ENCODE measurements around the gene MAGED1.

MAGED1 gene, protein sequence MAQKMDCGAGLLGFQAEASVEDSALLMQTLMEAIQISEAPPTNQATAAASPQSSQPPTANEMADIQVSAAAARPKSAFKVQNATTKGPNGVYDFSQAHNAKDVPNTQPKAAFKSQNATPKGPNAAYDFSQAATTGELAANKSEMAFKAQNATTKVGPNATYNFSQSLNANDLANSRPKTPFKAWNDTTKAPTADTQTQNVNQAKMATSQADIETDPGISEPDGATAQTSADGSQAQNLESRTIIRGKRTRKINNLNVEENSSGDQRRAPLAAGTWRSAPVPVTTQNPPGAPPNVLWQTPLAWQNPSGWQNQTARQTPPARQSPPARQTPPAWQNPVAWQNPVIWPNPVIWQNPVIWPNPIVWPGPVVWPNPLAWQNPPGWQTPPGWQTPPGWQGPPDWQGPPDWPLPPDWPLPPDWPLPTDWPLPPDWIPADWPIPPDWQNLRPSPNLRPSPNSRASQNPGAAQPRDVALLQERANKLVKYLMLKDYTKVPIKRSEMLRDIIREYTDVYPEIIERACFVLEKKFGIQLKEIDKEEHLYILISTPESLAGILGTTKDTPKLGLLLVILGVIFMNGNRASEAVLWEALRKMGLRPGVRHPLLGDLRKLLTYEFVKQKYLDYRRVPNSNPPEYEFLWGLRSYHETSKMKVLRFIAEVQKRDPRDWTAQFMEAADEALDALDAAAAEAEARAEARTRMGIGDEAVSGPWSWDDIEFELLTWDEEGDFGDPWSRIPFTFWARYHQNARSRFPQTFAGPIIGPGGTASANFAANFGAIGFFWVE

DNA sequence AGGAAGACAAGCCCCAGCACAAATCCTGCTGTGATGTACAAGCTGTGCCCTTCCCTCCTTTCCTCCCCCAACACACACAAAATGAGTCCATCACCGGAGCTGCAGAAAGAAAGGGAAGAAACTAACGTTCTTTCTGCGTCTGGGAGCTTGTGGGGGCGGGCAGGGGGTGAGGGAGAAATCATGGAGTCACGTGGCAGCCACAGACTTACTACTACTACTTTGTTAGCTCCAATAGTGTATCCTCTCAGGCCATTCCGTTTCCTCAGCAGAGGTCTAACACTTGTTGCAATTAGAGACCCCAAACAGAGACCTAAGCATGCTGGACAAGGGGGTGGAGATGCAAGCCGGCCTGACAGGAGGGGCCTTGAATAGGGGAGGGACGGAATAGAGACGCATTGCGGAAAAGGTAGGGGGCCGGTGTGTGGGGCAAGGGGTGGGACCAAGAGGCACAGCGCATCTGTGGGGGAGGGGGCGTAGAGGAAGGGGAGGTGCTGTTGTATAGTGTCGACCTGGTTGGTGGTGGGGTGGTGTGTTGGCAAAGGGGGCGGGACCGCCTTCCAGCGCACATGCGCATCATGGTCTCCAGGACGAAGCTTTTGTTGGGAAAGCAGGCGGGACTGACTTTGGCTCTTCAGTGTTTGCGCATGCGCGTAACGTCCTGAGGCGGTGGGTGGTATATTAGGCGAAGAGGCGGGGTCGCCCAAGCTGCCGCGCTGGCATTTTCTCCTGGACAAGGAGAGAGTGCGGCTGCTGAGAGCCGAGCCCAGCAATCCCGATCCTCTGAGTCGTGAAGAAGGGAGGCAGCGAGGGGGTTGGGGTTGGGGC is at the start of gene MAGED1:
Gene MAGED1, plus strand, starts transcription at position 703 of the 825 bp plus-strand sequence. CDS start 682 bp downstream, outside the sequence.
- peak; percentile 84 for DNase-seq

DNA sequence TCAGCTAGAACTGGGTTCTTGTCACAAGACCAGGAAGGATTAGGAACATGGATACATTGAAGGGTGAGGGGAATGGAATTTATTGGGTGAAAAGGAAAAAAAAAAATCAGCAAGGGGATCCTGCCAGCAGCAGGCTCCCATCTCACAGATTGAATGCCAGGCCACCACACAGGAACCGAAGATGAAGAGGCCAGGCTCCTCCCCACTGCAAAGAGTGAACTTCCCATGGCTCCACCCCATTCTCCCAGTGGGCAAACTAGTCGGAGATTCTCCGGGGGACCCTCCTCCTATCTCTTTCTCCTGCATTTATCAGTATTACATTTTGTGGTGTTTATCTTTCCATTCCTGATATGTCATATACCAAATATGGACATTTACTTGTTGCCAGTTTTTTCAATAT is 46.0 kb upstream of the MAGED1 start:
- no peak for DNase-seq

DNA sequence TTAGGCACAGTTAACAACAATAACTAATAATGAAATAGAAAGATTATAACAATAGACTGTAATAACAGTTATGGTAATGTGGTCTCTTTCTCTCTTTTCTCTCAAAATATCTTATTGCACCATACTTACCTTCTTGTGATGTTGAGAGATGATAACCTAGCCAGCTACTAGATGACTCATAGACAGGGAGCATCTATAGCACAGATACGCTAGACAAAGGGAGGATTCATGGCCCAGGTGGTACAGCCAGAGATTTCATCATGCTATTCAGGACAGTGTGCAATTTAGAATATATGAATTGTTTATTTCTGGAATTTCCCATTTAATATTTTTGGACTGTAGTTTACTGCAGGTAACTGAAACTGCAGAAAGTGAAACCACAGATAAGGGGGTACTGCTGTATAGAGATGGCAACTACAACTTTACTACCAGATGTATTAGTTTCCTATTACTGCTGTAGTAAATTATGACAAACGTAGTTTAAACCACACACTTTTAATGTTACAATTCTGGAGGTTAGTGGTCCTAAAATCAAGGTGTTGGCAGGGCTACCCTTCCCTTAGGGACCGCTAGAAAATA is 41.8 kb upstream of the MAGED1 start:
- DNase-seq, result no peak

DNA sequence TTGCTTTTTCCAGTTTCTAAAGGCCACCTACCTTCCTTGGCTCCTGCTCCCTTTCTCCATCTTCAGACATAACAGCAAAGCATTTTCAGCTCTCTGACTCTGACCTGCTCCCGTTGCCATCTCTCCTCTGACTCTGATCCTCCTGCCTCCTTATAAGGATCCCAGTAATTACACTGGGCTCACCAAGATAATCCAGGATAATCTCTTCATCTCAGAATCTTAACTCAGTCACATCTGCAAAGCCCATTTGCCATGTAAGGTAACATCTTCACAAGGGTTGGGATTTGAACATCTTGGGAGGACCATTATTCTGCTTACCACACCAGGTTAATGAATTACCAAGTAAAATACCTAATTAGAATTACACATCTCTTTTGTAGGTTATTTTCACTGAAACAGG is 41.3 kb upstream of the MAGED1 start:
- no peak for DNase-seq

DNA sequence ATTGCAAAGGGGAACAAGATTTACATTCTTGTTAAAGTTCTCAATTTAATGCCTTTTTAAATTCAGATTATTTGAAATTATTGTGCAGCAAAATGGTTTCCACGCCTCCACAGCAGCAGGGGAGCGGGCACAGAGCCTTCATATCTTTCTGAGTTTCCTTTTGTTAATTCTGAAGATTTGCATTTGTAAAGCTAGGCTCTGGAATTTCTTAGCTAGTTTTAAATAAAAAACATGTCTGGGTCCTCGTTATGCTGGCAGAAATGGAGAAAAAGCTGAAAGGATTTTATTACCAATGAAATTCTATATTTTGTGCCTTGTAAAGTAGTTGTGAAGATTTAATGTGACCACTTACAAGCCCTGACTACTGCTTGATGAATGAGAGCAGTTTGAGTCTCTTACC is 40.8 kb upstream of the MAGED1 start:
- no peak for DNase-seq

DNA sequence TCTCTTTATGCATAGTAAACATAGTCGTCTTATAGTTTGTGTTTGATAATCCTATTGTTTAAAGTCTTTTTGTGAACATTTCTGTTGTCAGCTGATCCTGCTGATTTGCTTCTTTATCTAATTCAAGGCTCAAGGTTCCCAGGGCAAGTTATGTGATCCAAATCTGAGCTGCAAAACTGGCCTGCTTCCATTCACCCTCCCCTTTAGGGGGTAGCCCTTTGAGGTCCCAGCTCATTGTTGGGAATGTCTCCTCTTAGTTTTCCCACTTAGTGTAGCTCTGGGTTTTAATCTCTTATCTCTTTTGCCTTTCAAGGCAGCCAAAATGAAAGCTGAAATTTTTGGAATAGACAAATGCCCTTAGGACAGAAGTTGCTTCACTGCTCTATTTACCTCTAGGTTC is 40.2 kb upstream of the MAGED1 start:
- DNase-seq, result no peak

DNA sequence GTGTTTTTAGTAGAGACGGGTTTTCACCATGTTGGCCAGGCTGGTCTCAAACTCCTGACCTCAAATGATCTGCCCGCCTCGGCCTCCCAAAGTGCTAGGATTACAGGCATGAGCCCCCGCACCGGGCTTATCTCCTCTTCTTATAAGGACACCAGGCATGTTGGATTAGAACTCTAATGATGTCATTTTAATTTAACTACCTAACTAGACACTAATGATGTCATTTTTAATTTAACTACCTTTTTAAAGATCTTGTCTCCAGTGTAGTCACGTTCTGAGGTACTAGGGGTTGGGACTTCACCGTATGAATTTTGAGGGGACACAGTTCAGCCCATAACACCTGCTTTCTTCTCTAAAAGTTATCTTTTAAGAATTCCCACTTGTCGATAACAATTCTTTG is 37.7 kb upstream of the MAGED1 start:
- no peak for DNase-seq

DNA sequence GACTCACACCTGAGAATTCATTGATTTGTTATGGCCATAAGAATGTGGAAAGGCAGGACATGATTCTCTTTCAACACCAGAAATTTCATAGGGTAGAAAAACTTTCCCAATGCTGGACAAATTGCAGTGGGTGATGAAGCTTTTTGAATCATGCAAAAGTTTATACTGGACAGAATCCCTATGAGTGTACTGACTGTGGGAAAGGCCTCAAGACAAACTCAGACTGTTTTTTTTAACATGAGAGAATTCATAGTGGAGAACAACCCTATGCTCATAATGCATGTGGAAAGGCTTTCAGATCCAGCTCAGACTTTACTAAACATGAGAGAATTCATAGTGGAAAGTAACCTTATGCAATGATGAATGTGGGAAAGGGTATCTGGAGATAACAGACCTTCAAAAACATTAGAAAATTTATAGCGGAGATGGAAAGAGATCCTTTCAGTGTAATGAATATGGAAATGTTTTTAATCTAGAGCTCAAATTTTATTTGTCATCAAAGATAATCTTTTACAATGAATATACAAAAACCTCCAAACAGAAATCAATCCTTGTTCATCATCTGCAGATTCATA is 36.2 kb upstream of the MAGED1 start:
- DNase-seq, result no peak

DNA sequence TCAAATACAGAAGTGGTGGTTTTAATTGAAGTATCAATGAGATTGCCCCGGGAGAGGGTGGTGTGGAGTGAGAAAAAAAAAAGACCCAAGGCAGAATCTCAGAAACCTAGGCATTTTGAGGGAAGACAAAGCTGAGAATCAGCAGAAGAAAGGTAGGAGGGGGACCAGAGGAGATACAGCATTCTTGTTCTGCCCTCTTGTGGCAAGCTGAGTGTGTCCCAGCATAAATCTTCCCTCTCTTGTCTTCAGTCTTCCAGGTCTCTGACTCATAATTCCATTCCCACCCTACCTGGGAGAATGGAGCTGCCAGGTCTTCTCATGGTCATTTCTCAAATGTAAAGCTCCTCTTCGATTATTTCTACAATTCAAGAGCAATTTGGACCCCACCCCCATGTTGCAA is 32.7 kb upstream of the MAGED1 start:
- DNase-seq, result peak; percentile 1

DNA sequence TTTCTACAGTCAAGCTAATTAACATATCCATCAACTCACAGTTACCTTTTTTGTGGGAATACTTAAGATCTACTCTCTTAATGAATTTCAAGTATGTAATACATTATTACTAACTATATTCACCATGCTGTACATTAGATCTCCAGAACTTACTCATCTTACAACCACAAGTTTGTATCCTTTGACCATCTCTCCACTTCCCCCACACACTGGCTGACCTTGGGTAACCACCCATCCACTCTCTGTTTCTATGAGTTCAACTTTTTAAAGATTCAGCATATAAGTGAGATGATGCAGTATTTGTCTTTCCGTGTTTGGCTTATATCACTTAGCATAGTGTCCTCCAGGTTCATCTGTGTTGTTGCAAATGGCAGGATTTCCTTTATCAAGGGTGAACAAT is 30.5 kb upstream of the MAGED1 start:
- no peak for DNase-seq

DNA sequence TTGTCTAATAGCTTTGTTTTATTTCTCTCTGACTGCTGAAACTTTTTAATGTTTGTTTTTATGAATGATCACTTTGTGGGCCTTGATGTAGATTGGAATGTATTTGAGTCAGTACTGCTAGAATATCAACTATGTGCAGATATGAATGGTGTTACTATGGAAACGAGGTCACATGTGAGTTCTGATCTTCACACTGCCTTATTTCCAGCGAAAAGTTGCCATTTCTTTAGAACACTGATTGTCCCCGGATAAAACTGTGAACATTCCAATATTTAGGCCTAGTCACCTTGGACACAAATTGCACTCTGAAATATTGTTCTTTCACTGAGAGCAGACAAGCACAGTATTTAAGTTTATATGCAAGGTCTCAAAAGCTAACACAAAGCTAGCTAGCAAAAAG is 27.2 kb upstream of the MAGED1 start:
- DNase-seq, result no peak

DNA sequence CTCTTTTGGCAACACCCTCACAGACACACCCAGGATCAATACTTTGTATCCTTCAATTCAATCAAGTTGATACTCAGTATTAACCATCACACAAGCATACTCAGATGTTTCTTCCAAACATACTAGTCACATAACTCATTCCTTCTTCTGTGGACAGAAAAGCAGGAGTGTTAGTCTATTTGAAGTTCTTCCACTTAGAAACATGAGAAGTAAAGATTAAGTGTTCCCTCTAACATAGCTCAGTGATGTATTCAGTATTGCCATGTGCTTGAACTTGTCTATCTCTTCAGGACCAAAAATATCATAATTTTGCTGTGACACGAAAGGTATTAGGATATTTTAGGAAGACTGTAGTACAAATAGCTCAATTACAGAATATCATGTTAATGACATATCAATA is 25.8 kb upstream of the MAGED1 start:
- no peak for DNase-seq

DNA sequence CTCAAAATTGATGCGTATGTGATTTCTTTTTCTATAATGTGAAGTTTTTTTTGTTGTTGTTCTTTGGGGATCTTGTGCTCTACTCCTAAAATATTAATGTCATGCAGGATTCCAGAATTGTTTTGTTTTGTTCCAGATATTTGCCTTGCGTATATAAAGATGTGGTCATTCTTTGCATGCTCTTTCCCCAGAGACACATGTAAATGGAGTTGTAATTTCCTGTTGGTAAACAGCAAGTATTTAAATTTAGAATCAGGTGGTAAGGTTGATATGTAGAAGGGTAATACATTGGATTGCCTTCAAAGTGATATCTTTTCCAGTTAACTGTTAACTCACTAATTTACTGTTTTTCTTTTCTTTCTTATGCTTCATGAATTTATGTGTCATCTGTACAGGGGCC is 23.1 kb upstream of the MAGED1 start:
- DNase-seq, result no peak

DNA sequence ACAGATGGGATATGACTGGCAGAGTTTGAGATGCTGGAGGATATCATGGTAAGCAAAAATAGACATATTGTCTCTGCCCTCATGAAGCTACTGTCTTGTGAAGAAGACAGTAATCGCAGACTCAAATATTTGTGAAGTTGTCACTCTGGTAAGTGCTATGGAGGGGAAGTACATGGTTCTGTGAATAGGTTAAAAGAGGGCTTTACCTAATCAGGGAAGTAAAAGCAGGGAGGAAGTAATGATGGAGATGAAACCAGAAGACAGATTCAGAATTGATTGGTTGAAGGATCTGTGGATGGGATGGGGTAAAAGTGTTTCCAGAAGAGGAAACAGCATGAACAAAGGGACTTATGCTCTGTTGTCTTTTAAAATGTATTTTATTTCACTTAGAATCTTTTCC is 19.3 kb upstream of the MAGED1 start:
- no peak for DNase-seq

DNA sequence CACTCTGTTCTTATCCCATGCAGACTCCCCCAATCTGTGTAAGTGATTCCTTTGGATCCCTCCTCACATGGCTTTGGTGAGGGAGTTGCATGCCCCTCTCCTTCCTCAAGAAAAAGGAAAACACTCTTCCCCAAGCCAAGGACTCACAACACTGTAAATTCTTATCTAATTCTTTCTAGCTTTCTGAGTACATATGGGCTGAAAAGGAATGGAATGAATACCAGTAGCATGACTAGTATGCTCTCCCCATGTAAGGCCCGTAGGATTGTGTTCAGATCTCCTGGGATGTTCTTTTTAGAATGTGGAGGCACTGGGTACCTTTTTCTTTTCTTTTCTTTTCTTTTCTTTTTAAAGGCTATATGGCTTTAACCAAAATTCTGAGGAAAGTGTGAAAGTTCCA is 17.0 kb upstream of the MAGED1 start:
- DNase-seq, result no peak

DNA sequence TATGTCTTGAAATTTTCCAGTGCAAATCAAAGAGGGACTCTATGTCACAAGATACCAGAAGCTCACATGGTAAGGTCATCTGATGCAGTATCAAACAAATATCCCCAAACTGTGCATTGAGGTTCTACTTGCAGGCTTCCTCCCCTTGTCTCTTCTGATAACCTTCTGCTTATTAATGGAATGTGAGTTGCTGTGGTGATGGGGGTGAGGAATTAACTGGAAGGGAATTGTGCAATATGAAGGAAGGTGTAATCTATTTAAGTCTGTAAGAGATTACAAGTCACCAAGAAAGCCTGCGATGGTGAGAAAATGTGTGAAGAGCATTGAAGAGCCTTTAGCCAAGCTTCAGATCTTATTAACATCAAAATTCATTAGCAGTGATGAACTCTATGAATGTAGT is 15.4 kb upstream of the MAGED1 start:
- no peak for DNase-seq

DNA sequence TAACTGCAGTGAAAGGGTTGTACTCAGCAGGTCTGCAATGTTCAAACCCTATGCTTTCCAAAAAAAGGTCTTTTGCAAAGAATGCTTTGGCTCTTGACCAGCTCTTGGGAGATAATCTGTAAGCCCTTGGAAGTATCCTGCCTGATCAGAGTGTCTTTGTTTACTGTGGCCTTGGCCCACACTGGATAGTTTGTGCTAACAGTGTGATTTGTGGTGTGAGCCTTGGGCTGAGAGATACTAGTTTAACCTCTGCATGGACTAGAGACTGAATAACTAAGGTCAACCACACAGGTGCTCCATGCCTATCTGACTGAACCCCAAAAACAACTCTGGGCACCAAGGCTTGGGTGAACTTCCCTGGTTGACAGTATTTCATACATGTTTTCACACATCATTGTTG is 3.6 kb upstream of the MAGED1 start:
- no peak for DNase-seq

DNA sequence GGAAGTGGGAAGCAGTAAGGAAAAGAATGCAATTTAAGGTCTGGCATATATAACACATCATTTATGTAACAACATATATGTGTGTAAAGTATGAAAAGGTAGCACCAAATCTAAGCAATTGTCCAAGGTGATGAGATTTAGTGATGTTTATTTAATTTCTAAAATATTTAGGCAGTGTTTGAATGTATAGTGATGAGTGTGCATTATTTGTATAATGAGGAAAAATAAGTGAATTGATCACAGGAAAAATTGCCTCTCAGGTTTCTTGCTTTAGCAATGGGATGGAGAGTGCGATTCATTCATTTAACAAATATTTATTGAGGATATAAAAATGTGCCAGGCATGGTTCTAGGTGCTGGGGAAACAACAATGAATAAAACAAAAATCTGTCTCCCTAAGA is 2.2 kb upstream of the MAGED1 start:
- DNase-seq, result no peak

DNA sequence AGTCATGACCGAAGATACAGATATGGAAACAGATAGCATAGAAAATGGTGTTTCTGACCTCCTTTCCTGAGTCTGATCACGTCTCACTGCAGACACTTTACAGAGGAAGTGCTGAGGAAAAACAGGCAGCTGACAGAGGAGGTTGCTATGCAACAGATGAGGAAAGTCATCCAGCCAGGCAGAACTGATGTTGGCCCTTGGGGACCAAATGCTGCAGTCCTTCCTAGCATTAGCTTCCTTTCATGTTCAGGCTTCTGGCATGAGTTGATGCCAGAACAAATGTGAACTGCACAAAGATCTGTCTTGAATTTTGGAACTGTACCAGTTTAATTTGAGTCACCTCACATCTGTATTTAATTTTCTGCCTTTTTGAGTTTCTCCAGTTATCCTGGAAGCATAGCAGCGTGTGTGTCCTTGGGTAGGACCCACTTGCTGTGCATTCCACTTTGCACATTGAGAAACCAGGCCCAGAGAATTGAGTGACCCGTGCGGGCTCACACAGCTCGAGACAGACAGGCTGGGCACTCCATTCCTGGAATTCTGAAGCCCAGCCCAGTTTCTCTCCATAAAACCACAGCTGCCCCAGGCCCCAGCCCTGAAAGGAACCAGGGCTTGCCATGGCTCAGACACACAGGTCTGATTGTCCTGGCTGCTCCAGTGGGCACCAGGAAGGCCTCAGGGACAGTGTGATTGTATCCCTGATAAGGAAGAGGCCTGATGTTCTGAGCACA is 1.4 kb upstream of the MAGED1 start:
- no peak for DNase-seq

DNA sequence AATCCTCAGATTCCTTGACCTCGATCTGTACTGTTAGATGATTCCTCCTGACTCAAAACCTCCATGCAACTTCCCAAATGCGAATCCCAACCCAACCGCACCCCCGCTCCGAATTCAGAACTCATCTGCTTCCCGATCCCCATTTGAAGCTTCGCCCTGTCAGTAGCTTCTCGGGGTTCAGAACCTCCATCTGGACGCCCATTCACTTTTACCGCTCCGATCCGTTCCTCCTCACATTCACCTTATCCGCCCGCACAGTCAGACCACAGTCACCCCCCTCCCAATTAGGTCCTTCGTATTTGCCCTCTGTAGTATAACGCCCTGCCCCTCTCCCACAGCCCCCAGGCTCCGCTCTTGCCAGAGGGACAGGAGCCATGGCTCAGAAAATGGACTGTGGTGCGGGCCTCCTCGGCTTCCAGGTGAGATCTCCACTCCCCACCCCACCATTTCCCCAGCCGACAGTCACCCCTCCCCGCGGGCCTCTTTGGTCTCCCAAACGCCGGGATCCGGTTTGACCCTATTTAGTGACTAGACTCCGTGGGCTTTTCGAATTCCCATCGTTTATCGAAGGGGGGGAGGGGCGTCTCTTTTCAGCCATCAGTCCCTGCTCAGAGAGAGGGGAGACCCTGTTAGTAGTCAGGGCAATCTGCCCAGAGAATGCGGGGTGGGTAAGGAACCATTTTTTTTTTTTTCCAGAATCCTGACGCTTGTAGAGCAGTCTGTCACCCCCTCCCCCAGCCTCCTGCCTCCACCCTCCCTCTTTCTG is 691 bp downstream of the MAGED1 start:
- DNase-seq, result no peak

DNA sequence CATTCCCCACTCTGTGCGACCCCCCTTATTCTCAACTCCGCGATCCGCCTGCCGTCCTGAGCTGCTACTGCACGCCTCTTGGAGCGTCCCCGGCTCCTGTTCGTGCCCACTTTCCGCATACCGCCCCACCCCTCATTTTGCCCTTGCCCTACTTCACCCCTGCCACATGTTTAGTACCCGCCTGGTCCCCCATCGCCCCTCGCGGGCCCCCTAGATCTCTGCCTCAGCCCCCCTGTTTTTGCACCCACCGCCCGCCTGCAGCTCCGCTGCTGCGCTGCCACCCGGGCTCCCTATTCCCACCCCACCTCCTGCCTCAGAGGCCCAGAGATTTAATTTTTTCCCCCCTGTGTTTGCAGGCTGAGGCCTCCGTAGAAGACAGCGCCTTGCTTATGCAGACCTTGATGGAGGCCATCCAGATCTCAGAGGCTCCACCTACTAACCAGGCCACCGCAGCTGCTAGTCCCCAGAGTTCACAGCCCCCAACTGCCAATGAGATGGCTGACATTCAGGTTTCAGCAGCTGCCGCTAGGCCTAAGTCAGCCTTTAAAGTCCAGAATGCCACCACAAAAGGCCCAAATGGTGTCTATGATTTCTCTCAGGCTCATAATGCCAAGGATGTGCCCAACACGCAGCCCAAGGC is 1.4 kb downstream of the MAGED1 start:
- DNase-seq, result no peak

Measured in CD4-positive, alpha-beta T cell treated with Interleukin-10 for 1 hour (primary cell).